Activated CD4-positive, alpha-beta T cell treated with anti-CD3 and anti-CD28 coated beads for 1 hour (primary cell): ENCODE measurements around the gene UBE2V1.
"Not testable (repeated sequence)": the region's sequence is repeated elsewhere in the genome, so short reads cannot be mapped to it uniquely, and the experiment has no call there.

Experiments
- DNase-seq: peaks from one replicate; pipeline ENCODE4 v3.0.0-alpha.2; 2020

The UBE2V1 gene

DNA sequence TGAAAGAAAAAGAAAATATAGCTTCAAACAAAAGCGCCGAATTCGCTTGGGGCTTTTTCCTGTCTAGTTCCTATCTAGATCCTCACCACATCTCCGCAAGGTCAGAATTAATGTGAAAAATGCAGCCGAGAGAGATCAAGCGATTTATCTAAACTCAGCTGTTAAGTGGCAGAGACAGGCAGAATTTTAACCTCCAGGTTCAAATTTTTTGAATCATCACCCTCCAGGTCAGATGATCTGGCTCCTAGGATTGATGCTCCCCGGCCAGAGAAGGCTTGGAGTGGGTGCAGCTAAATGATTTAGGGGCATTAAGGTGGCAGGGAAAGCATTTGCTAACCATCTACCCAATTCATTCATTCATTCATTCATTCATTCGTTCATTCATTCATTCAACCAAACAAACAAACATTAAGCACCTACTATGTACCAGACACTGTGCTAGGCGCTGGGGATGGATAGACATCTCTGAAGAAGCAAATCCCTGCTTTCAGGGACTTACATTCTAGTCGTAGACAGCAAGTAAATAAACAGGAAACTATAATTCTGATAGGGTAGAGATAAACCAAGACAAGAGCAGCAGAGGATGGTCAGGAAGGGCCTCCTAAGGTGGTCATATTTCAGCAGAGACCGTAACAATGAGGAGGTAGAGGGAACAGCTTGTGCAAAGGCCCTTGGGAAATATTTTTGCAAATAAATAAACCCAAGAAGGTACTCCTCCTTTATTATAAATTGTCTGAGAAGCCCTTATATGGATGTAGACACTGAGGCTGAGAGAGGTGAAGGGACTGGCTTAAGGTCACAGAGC, 672 bp upstream of the UBE2V1 start:
- DNase-seq: no peak

GRCh38 chr20:50111829-50112495, 988 bp downstream of the UBE2V1 start:
- DNase-seq: no peak

GRCh38 chr20:50111120-50111828, 1.7 kb downstream of the UBE2V1 start:
- DNase-seq: no peak

- DNase-seq: no peak
These were observed 2.6 kb downstream of the UBE2V1 start for GRCh38 chr20:50110141-50111047.

GRCh38 chr20:50108556-50109235, 4.3 kb downstream of the UBE2V1 start:
- no peak for DNase-seq

DNA sequence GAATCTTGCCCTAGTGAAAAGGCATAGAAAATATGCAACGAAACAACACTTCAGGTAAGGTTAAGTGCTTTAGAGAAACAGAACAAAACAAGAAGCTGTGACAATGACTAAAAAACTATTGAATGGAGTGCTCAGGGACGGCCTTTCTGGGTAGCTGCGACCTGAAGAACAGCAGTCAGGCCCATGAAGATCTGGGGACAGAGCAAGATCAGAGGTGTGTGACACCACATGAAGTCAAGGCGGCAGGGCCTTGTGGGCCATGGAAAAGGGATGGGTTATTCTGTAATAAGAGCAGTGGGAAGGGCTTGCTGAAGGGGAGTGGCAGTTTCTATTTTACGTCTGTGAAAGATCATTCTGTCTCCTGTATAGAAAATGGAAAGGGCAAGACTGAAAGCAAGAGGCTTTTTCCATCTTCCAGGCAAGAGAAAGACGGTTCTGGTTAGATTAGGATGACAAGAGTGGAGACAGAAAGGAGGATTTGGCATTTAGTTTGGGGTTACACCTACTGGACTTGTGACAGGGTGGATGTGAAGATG, 5.1 kb downstream of the UBE2V1 start:
- no peak for DNase-seq

DNA sequence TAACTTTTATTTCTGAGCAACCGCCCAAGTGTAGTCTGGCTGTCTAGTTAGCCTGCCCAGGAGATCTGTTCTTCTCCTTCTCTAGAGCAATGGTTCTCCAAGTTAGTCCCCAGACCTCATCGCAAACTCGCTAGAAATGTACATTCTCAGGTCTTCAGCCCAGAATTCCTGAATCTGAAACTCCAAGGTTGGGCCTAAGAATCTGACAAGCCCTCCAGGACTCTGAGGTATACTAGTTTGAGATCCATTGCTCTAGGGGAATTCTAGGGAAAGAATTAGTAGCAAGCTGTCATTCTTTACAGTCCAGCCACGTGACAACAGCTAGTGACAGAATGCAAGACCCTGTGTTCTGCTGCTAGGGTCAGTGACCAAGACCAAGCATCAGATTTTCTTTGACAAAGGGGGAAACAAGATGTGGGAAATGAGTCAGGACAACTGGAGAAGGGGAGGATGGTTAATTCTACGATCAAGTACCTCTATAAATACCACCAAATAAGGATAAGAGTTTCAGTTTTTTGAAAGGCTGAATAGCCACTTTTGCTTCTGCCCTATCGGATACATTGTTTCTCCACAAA, 5.8 kb downstream of the UBE2V1 start:
- no peak for DNase-seq

GRCh38 chr20:50106669-50107068, 6.3 kb downstream of the UBE2V1 start:
- not testable (repeated sequence) for DNase-seq

DNA sequence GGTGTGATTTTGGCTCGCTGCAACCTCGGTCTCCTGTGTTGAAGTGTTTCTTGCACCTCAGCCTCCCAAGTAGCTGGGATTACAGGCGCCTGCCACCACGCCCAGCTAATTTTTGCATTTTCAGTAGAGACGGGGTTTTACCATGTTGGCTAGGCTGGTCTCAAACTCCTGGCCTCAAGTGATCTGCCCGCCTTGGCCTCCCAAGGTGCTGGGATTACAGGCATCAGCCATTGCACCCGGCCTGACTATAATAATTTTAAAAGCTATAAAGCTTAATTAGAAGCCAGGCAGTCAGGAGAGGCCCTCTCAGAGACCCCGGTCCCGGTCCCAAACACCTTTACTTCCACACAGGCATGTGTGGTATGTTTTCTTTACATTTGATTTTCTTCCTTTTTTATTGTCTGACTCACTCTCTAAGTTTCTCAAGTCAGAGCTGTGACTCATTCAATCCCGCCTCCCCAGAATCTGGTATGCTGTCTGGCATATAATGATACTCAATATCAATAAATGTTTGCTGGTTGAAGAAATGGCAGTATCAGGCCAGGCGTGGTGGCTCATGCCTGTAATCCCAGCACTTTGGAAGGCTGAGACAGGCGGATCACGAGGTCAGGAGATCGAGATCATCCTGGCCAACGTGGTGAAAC, 9.4 kb downstream of the UBE2V1 start:
- not testable (repeated sequence) for DNase-seq

DNA sequence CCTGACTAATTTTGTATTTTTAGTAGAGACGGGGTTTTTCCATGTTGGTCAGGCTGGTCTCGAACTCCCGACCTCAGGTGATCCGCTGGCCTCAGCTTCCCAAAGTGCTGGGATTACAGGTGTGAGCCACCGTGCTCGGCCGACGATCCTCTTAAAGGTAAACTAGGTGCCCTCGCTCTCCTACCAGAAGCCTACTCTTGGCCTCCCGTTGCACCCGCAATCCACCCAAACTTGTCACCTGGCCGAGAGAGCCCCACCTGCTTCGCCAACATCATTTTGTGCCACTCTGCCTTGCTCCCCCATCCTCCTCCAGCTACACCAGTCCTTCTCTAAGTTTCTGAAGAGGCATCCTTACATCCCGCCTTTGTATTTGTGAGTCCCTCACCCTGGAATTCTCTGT, 10.4 kb downstream of the UBE2V1 start:
- DNase-seq: not testable (repeated sequence)

- no peak for DNase-seq
These were observed 11.1 kb downstream of the UBE2V1 start for GRCh38 chr20:50101887-50102286.

- no peak for DNase-seq
These were observed 11.7 kb downstream of the UBE2V1 start for GRCh38 chr20:50101281-50101680.

DNA sequence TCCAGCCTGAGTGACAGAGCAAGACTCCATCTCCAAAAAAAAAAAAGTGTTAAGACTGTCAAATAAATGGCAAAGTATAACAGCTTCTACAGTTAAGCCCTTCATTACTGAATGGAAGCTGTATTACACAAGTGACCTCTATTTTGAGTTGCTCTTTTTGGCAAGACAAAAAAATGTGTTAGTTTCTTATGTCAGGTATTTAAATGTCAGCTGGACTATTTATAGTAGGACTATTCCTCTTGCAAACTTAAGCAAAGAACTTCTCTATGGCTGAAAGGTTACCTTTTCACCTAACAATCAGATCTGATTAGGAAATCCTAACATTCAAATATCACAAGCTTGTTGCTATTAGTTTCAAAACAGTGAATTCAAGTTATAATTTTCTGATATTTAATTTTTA, 12.4 kb downstream of the UBE2V1 start:
- DNase-seq: no peak

DNA sequence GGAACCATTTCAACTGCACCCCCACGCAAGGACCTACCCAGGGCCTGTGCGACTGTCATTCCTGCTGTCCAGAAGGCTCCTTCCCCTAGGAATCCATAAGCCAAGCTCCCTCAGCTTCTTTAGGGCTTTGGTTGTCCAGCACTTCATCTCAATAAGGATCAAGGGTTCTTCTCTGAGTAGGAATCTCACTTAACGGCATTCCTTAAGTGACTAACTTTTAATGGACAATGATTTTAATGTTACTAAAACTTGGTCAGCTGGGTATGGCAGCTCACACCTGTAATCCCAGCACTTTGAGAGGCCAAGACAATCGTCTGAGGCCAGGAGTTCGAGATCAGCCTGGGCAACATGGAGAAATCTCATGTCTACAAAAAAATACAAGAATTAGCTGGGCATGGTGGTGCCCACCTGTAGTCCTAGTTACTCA, 13.4 kb downstream of the UBE2V1 start:
- DNase-seq: no peak

- no peak for DNase-seq
These were observed 13.8 kb downstream of the UBE2V1 start for GRCh38 chr20:50099113-50099512.

DNA sequence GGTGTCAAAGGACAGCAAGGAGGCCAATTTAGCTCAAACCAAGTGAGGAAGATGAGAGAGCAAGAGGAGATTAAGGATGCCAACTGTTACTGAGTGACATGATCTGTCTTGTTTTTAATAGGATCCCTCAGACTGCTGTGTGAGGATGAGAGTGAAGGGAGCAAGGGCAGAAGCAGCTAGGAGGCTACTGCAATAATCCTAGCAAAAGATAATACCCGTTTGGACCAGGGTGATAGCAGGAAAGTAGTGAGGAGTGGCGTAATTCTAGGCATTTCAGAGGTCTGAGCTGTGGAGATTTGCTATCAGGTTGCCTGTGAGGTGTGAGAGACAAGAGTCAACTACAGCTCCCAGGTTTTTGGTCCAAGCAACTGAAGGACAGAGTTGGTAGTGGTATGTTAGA, 14.7 kb downstream of the UBE2V1 start:
- DNase-seq: no peak

DNA sequence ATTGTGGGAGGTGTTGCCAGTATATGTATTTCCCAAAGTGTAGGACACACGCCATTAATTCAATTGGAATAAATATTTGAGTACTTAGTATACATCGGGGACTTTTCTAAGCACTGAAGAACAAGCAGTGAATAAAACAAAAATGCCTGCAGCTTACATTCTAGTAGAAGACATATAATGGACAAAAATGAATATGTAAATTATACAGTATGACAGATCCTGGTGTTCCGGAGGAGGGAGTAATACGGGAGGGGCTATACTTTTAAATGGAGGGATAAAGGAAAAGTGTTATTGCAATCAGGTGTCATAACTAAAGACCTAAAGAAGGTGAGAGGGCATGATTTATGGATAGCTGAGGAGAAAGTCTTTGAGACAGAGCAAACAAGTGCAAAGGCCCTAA, 15.1 kb downstream of the UBE2V1 start:
- no peak for DNase-seq

DNA sequence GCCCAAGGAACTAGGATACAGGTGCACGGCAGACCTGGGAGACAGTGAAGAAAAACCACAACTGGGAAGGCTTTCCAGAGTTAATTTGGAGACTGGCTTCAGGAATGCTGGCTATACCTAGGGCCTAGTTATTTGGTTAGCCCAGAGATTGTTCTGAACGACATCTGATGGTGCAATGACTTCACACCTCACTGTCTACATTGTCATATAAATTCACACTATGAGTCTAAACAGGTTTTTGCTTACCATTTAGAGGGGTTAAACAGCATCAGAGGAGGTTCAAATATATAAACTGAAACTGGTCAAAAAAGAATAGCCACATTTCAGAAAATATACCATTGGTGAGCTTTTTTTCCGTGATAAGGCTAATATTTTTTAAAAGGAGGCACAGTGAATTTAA, 16.7 kb downstream of the UBE2V1 start:
- DNase-seq: no peak

- DNase-seq: no peak
These were observed 17.4 kb downstream of the UBE2V1 start for GRCh38 chr20:50095476-50096078.

DNA sequence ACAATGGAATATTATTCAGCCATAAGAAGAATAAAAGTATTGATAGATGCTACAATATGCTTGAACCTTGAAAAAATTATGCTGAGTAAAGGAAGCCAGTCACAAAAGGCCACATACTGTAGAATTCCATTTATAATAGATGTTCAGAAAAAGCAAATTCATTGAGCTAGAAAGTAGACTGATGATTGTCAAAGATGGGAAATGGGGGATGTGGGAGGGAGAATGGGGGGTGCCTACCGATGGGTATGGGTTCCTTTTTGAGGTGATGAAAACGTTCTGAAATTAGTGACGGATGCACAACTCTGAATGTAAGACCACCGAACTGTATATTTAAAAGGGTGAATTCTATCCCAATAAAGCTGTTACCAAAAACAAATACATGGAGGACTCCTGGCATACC, 18.4 kb downstream of the UBE2V1 start:
- no peak for DNase-seq

DNA sequence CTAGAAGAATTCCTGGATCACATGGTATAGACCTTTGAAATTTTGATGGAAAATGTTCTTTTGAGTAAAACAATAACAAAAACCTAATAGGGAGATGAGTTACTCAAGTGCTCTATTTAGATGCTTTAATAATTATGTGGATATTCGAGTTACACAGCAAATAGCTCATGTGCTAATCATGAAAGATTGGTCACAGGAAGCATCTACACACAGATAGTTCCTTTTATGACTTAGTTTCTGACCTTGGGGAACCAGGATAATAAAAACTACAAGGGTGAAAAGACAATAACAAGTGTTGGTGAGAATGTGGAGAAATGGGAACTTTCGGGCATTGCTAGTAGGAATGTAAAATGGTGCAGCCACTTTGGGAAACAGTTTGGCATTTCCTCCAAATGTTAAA, 19.7 kb downstream of the UBE2V1 start:
- DNase-seq: no peak
